Measurements from ENCODE around the gene SMYD4.

Gene SMYD4

GRCh38 chr17:1733759-1734158, 95.9 kb downstream of the SMYD4 start:
- DNase-seq (ENCODE audit: extremely low read depth in 1 of 2, low read depth in 1 of 2): no peak

- DNase-seq (ENCODE audit: extremely low read depth in 1 of 2, low read depth in 1 of 2): no peak
Observed at GRCh38 chr17:1732833-1733321, 96.8 kb downstream of the SMYD4 start.

DNA sequence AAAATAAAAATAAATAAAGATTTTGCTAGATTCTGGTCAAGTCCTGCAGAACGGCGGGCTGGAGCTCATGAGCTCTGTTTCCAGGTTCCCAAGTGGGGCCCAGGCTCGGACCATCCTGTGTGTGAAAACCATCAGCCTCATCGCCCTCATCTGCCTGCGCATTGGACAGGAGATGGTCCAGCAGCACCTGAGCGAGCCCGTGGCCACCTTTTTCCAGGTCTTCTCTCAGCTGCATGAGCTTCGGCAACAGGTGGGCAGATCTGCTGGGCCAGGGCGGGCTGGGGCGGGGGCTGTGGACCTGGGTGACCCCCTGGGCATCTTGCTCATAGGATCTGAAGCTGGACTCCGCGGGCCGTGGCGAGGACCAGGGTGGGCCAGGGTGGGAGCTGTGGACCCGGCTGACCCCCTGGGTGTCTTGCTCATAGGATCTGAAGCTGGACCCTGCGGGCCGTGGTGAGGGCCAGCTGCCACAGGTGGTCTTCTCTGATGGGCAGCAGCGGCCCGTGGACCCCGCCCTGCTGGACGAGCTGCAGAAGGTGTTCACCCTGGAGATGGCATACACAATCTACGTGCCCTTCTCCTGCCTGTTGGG, 97.4 kb downstream of the SMYD4 start:
- DNase-seq (ENCODE audit: extremely low read depth in 1 of 2, low read depth in 1 of 2): no peak

DNA sequence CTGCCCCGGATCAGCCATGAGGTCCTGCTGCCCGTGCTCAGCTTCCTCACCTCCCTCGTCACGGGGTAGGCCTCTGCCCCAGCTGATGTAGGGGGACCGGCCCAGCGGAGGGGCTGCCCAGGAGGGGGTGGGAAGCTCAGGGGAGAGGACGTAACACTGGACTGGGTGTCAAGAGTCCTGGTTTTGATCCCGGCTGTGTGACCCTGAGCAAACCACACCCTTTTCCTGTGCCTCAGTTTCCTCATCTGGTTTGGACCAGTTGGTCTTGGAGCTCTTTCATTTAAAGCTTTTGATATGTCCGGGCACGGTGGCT, 98.6 kb downstream of the SMYD4 start:
- DNase-seq (ENCODE audit: extremely low read depth in 1 of 2, low read depth in 1 of 2): no peak

DNA sequence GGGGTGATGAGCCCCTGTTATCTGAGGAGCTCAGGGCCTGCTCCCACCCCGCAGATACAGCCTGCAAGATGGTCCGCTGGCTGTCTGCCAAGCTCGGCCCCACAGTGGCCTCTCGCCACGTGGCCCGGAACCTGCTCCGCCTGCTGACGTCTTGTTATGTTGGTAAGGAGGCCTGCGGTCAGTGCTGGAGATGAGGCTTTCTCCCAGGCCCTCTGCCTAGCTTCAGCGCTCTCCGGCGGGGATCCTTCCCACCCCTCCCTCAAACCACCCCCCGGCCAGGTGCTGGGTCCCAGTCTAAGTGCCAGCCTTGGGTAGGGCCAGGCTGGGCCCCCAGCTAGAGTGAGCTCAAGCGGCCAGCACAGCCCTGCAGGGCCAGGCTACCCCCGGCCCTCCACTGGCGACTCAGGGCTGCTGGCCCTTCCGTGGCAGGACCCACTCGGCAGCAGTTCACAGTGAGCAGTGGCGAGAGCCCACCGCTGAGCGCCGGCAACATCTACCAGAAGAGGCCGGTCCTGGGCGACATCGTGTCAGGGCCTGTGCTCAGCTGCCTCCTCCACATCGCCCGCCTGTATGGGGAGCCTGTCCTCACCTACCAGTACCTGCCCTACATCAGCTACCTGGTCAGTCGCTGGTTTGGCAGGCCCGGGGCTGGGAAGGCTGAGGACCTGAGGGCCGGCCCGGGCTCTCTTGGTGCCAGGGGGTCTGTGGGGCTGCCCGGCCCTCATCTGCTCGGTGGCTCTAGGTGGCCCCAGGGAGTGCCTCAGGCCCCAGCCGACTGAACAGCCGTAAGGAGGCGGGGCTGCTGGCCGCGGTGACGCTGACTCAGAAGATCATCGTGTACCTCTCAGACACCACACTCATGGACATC, 99.1 kb downstream of the SMYD4 start:
- DNase-seq (ENCODE audit: extremely low read depth in 1 of 2, low read depth in 1 of 2): no peak

DNA sequence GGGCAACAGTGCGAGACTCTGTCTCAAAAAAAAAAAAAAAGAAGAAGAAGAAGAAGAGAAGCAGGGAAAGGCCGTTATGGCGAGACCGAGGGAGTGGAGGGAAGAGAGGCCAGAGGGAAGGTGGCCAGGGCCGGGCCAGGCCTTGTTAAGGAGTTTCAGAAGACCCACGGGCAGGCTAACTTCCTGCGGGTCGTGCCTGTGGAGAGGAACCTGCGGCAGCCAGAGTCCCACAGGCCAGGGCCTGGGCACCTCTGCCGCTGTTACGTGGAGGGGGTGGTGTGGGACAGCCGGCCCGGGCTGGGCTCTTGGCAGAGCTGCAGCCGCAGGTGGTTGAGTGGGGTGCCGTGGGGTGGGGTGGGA, 99.8 kb downstream of the SMYD4 start:
- DNase-seq (ENCODE audit: extremely low read depth in 1 of 2, low read depth in 1 of 2): no peak

All from stimulated activated CD8-positive, alpha-beta memory T cell treated with anti-CD3 and anti-CD28 coated beads, Interleukin-7, amount 100 ng/mL, for 48 hours (primary cell).